ENCODE results near the gene NFIA.

The NFIA gene

DNA sequence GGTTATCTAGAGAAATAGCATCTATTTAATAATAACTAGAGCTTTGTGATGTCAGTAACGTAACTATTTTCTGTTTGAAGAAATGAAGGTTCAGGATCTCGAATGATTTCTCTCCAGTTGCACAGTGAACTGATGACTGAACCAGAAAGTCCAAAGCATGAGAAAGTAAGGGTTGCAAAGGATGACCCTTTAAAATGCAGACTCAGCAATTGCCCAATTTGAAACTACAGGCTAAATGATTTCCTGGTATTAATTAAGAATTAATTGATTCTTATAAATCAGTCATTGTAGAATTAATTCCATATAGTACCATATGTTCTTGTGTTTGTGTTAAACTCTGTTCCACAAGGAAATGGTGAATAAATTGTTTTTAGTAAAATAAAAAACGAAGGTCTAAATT is 318.6 kb downstream of the NFIA start:
- Histone ChIP-seq H3K27ac (ENCODE audit: low read length, poor library complexity, severe bottlenecking) (no peak overlapping the region), H3K4me1 (ENCODE audit: control insufficient read depth, insufficient read depth, low read depth, low read length) (peaks cover 1% of the 10 kb centered on the region), H2AFZ (ENCODE audit: low read depth, low read length) (no peak overlapping the region), H3K9me3 (ENCODE audit: control insufficient read depth, low read length) (no peaks in the 10 kb centered on the region), H2BK5ac (ENCODE audit: low read depth, low read length, poor library complexity, severe bottlenecking) (no peak overlapping the region), H2BK12ac (ENCODE audit: low read length in 2 of 2) (no peak overlapping the region), H2AK5ac (ENCODE audit: low read length, severe bottlenecking) (no peak overlapping the region), H2BK120ac (ENCODE audit: low read depth, low read length) (no peak overlapping the region), H3K4me2 (ENCODE audit: low read length, poor library complexity, severe bottlenecking) (no peak overlapping the region), H3K4ac (ENCODE audit: low read depth in 1 of 2, low read length in 2 of 2) (no peak overlapping the region), H2BK15ac (ENCODE audit: low read depth, poor library complexity, severe bottlenecking) (no peak overlapping the region), H4K91ac (ENCODE audit: low read length) (no peak overlapping the region), H3K27me3 (ENCODE audit: control insufficient read depth in 1 of 2, insufficient read depth in 1 of 2, low read length in 2 of 2) (no peaks in the 10 kb centered on the region), H3K36me3 (ENCODE audit: control insufficient read depth in 1 of 2, insufficient read depth in 2 of 2, low read depth in 1 of 2, low read length in 2 of 2) (peaks cover 0 to 4% of the 10 kb centered on the region in 2 experiments), H3K18ac (ENCODE audit: low read depth in 1 of 2, low read length in 2 of 2) (no peak overlapping the region), H3K14ac (ENCODE audit: low read length in 2 of 2) (no peak overlapping the region), H3K23ac (ENCODE audit: low read length in 2 of 2) (no peak overlapping the region), H4K8ac (ENCODE audit: low read length) (no peak overlapping the region), H3K9ac (ENCODE audit: low read length) (no peak overlapping the region), H3K79me1 (replicated peaks; ENCODE audit: low read length, poor library complexity, severe bottlenecking) (no peaks in the 10 kb centered on the region), H3K4me3 (ENCODE audit: insufficient read depth in 1 of 2, low read depth in 1 of 2, low read length in 2 of 2) (no peak overlapping the region)
- 90% methylated on average over 3 of the region's 3 CpGs for WGBS
- DNase-seq: no peak

DNA sequence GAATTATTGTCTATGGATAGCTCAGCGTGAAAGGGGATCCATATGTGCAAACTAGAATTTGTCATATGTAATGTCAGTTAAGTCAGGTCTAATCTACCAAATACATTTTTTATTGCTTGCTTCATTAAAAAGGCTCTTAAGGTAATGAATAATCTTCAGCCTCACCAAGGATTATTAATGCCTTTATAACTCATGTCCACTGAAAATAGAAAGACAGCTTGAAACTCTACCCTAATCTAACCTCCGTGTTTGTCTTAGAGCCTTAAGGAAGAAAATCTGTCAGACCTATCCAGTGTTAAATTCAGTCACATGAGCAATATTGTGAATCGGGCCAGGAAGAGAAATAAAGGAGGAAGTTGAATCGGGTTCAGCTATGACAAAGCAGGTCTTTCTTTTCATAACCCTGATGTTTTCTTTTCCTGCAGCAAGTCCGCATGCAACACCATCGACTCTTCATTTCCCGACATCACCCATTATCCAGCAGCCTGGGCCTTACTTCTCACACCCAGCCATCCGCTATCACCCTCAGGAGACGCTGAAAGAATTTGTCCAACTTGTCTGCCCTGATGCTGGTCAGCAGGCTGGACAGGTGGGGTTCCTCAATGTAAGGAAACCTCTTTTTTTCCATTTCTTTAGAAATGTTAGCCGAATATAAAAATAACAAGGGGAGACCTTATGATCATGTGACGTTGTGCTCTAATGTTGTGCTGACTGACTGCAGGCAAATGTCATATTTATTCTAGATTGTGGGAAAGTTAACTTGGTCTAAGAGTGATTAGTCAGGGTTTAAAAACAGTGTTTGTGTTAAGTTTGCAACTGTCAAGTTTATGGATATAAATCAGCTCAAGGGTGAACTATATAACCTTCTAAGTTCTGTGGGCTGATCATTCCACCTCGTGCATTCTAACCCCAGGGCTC is 321.6 kb downstream of the NFIA start:
- H3K4me1 ChIP-seq (ENCODE audit: control insufficient read depth, insufficient read depth, low read depth, low read length): peaks cover 1% of the 10 kb centered on the region
- 85% methylated on average over 10 of the region's 12 CpGs for WGBS
- no peak overlapping the region for H2AFZ ChIP-seq (ENCODE audit: low read depth, low read length)
- no peak overlapping the region for H3K23ac ChIP-seq (ENCODE audit: low read length in 2 of 2)
- no peak overlapping the region for H3K4ac ChIP-seq (ENCODE audit: low read depth in 1 of 2, low read length in 2 of 2)
- no peak overlapping the region for H2BK12ac ChIP-seq (ENCODE audit: low read length in 2 of 2)
- H2BK120ac ChIP-seq (ENCODE audit: low read depth, low read length): no peak overlapping the region
- H3K79me1 ChIP-seq (replicated peaks; ENCODE audit: low read length, poor library complexity, severe bottlenecking): no peaks in the 10 kb centered on the region
- no peak overlapping the region for H3K9ac ChIP-seq (ENCODE audit: low read length)
- H2BK5ac ChIP-seq (ENCODE audit: low read depth, low read length, poor library complexity, severe bottlenecking): no peak overlapping the region
- peak; percentile 28 for DNase-seq
- H3K27me3 ChIP-seq (ENCODE audit: control insufficient read depth in 1 of 2, insufficient read depth in 1 of 2, low read length in 2 of 2): no peaks in the 10 kb centered on the region
- H4K91ac ChIP-seq (ENCODE audit: low read length): no peak overlapping the region
- peak overlapping the region in 1 of 2 experiments; percentile 66 for H3K18ac ChIP-seq (ENCODE audit: low read depth in 1 of 2, low read length in 2 of 2)
- peaks cover 4 to 31% of the 10 kb centered on the region in 2 experiments for H3K36me3 ChIP-seq (ENCODE audit: control insufficient read depth in 1 of 2, insufficient read depth in 2 of 2, low read depth in 1 of 2, low read length in 2 of 2)
- no peak overlapping the region for H3K14ac ChIP-seq (ENCODE audit: low read length in 2 of 2)
- H3K27ac ChIP-seq (ENCODE audit: low read length, poor library complexity, severe bottlenecking): no peak overlapping the region
- H4K8ac ChIP-seq (ENCODE audit: low read length): no peak overlapping the region
- no peaks in the 10 kb centered on the region for H3K9me3 ChIP-seq (ENCODE audit: control insufficient read depth, low read length)
- H2BK15ac ChIP-seq (ENCODE audit: low read depth, poor library complexity, severe bottlenecking): no peak overlapping the region
- no peak overlapping the region for H2AK5ac ChIP-seq (ENCODE audit: low read length, severe bottlenecking)
- H3K4me2 ChIP-seq (ENCODE audit: low read length, poor library complexity, severe bottlenecking): no peak overlapping the region
- no peak overlapping the region for H3K4me3 ChIP-seq (ENCODE audit: insufficient read depth in 1 of 2, low read depth in 1 of 2, low read length in 2 of 2)

DNA sequence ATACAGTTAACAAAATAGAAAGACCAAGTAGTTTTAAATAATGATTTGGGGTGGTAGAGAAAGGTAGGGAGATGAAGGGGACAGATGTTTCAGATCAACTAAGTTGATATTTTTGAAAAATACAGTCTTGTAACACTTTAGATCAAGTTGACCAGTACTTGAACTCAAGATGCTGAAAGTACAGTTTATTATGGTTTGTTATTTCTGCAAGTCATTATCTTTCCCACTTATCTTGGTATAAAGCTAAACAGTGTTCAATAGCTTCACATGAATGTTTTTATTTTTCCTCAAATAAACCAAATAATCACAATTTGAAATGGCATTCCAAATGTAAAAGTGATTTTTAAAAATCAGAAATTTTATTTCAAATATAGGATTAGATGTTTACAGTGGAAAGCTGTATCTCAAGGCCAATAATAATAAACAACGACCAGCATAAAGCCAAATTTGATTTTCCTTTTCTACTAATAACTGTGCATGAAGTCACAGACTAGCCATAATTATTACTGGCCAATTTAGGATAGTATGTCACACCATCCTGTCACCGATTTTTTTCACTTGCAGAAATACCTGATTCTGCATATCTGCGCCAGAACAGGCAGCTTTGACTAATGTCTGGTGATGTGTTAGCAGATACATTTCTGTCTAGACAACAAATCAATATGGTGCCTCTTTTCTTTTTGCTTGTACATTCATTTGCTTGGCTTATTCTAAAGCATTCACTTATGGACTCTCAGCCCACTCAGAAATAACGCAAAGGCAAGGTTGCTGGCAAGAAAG is 322.4 kb downstream of the NFIA start:
- H2BK5ac ChIP-seq (ENCODE audit: low read depth, low read length, poor library complexity, severe bottlenecking): no peak overlapping the region
- H3K18ac ChIP-seq (ENCODE audit: low read depth in 1 of 2, low read length in 2 of 2): no peak overlapping the region
- 94% methylated on average over 2 of the region's 4 CpGs for WGBS
- peaks cover 1% of the 10 kb centered on the region for H3K4me1 ChIP-seq (ENCODE audit: control insufficient read depth, insufficient read depth, low read depth, low read length)
- H4K91ac ChIP-seq (ENCODE audit: low read length): no peak overlapping the region
- no peak overlapping the region for H3K27ac ChIP-seq (ENCODE audit: low read length, poor library complexity, severe bottlenecking)
- H3K14ac ChIP-seq (ENCODE audit: low read length in 2 of 2): no peak overlapping the region
- no peak for DNase-seq
- no peak overlapping the region for H2BK120ac ChIP-seq (ENCODE audit: low read depth, low read length)
- H2BK15ac ChIP-seq (ENCODE audit: low read depth, poor library complexity, severe bottlenecking): no peak overlapping the region
- H3K79me1 ChIP-seq (replicated peaks; ENCODE audit: low read length, poor library complexity, severe bottlenecking): no peaks in the 10 kb centered on the region
- H3K9ac ChIP-seq (ENCODE audit: low read length): no peak overlapping the region
- H2BK12ac ChIP-seq (ENCODE audit: low read length in 2 of 2): no peak overlapping the region
- no peak overlapping the region for H3K4me3 ChIP-seq (ENCODE audit: insufficient read depth in 1 of 2, low read depth in 1 of 2, low read length in 2 of 2)
- peaks cover 4 to 31% of the 10 kb centered on the region in 2 experiments for H3K36me3 ChIP-seq (ENCODE audit: control insufficient read depth in 1 of 2, insufficient read depth in 2 of 2, low read depth in 1 of 2, low read length in 2 of 2)
- no peak overlapping the region for H3K4ac ChIP-seq (ENCODE audit: low read depth in 1 of 2, low read length in 2 of 2)
- no peak overlapping the region for H2AK5ac ChIP-seq (ENCODE audit: low read length, severe bottlenecking)
- no peak overlapping the region for H3K4me2 ChIP-seq (ENCODE audit: low read length, poor library complexity, severe bottlenecking)
- no peaks in the 10 kb centered on the region for H3K27me3 ChIP-seq (ENCODE audit: control insufficient read depth in 1 of 2, insufficient read depth in 1 of 2, low read length in 2 of 2)
- H3K9me3 ChIP-seq (ENCODE audit: control insufficient read depth, low read length): no peaks in the 10 kb centered on the region
- no peak overlapping the region for H4K8ac ChIP-seq (ENCODE audit: low read length)
- H3K23ac ChIP-seq (ENCODE audit: low read length in 2 of 2): no peak overlapping the region
- H2AFZ ChIP-seq (ENCODE audit: low read depth, low read length): no peak overlapping the region

DNA sequence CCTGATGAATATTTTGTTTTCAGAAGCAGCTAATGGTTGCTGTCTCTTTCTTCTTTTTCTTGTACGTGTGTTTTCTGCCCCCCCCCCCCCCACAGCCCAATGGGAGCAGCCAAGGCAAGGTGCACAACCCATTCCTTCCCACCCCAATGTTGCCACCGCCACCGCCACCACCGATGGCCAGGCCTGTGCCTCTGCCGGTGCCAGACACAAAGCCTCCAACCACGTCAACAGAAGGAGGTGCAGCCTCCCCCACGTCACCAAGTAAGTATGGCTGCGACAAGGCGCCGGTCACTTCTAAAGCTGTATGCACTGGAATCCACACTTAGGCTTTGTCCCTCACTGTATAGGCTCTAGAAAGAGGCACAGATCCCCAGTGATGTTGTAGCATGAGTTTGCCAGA is 324.1 kb downstream of the NFIA start:
- Histone ChIP-seq H3K9me3 (ENCODE audit: control insufficient read depth, low read length) (no peaks in the 10 kb centered on the region), H3K23ac (ENCODE audit: low read length in 2 of 2) (no peak overlapping the region), H3K14ac (ENCODE audit: low read length in 2 of 2) (no peak overlapping the region), H2BK5ac (ENCODE audit: low read depth, low read length, poor library complexity, severe bottlenecking) (no peak overlapping the region), H3K36me3 (ENCODE audit: control insufficient read depth in 1 of 2, insufficient read depth in 2 of 2, low read depth in 1 of 2, low read length in 2 of 2) (peaks cover 4 to 37% of the 10 kb centered on the region in 2 experiments), H4K91ac (ENCODE audit: low read length) (no peak overlapping the region), H2BK15ac (ENCODE audit: low read depth, poor library complexity, severe bottlenecking) (no peak overlapping the region), H3K4me1 (ENCODE audit: control insufficient read depth, insufficient read depth, low read depth, low read length) (peaks cover 1% of the 10 kb centered on the region), H2AK5ac (ENCODE audit: low read length, severe bottlenecking) (no peak overlapping the region), H2BK120ac (ENCODE audit: low read depth, low read length) (no peak overlapping the region), H3K4me2 (ENCODE audit: low read length, poor library complexity, severe bottlenecking) (no peak overlapping the region), H3K18ac (ENCODE audit: low read depth in 1 of 2, low read length in 2 of 2) (no peak overlapping the region), H2BK12ac (ENCODE audit: low read length in 2 of 2) (no peak overlapping the region), H2AFZ (ENCODE audit: low read depth, low read length) (no peak overlapping the region), H3K4me3 (ENCODE audit: insufficient read depth in 1 of 2, low read depth in 1 of 2, low read length in 2 of 2) (no peak overlapping the region), H3K27me3 (ENCODE audit: control insufficient read depth in 1 of 2, insufficient read depth in 1 of 2, low read length in 2 of 2) (no peaks in the 10 kb centered on the region), H3K4ac (ENCODE audit: low read depth in 1 of 2, low read length in 2 of 2) (no peak overlapping the region), H3K79me1 (replicated peaks; ENCODE audit: low read length, poor library complexity, severe bottlenecking) (no peaks in the 10 kb centered on the region), H3K9ac (ENCODE audit: low read length) (no peak overlapping the region), H3K27ac (ENCODE audit: low read length, poor library complexity, severe bottlenecking) (no peak overlapping the region), H4K8ac (ENCODE audit: low read length) (no peak overlapping the region)
- 97% methylated on average over 10 of the region's 10 CpGs for WGBS
- no peak for DNase-seq

Measured in mesenchymal stem cell (in vitro differentiated cells and primary cell).